GM21423 (cell line): Measurements from ENCODE around the gene MARCHF10.
"Not testable (repeated sequence)": the region's sequence is repeated elsewhere in the genome, so short reads cannot be mapped to it uniquely, and the experiment has no call there.

Source experiments
- ATAC-seq: cut with Tn5 transposase; IDR thresholded peaks from one replicate; pipeline ENCODE4 v1.9.1; 2021; ENCODE audit warnings: mild to moderate bottlenecking, moderate library complexity; ENCODE audit not compliant: unreplicated experiment

MARCHF10 gene

GRCh38 chr17:62807812-62808575, at the start of gene MARCHF10:
Gene MARCHF10 (minus strand): TSS chr17:62808314. CDS start chr17:62801735, 6,579 bp downstream.
- ATAC-seq: no peak

GRCh38 chr17:62857526-62857925, 49.4 kb upstream of the MARCHF10 start:
- no peak for ATAC-seq

GRCh38 chr17:62856594-62856993, 48.5 kb upstream of the MARCHF10 start:
- ATAC-seq: no peak

GRCh38 chr17:62855156-62855555, 47.0 kb upstream of the MARCHF10 start:
- ATAC-seq: no peak

- no peak for ATAC-seq
These were observed 46.1 kb upstream of the MARCHF10 start for GRCh38 chr17:62854098-62854680.

GRCh38 chr17:62852195-62852594, 44.1 kb upstream of the MARCHF10 start:
- no peak for ATAC-seq

GRCh38 chr17:62849591-62850415, 41.7 kb upstream of the MARCHF10 start:
- ATAC-seq: not testable (repeated sequence)

GRCh38 chr17:62848334-62848733, 40.2 kb upstream of the MARCHF10 start:
- no peak for ATAC-seq

GRCh38 chr17:62847426-62847825, 39.3 kb upstream of the MARCHF10 start:
- ATAC-seq: no peak

GRCh38 chr17:62840871-62841270, 32.8 kb upstream of the MARCHF10 start:
- no peak for ATAC-seq

- not testable (repeated sequence) for ATAC-seq
These were observed 25.7 kb upstream of the MARCHF10 start for GRCh38 chr17:62833816-62834215.

- no peak for ATAC-seq
These were observed 24.3 kb upstream of the MARCHF10 start for GRCh38 chr17:62832405-62832804.

- not testable (repeated sequence) for ATAC-seq
These were observed 23.0 kb upstream of the MARCHF10 start for GRCh38 chr17:62831066-62831465.

GRCh38 chr17:62827746-62828485, 19.8 kb upstream of the MARCHF10 start:
- ATAC-seq: no peak

GRCh38 chr17:62826956-62827355, 18.8 kb upstream of the MARCHF10 start:
- ATAC-seq: no peak

GRCh38 chr17:62825182-62825581, 17.1 kb upstream of the MARCHF10 start:
- ATAC-seq: no peak

- ATAC-seq: no peak
These were observed 16.4 kb upstream of the MARCHF10 start for GRCh38 chr17:62824290-62825131.

GRCh38 chr17:62823111-62823893, 15.2 kb upstream of the MARCHF10 start:
- ATAC-seq: no peak
